Stimulated activated CD4-positive, alpha-beta T cell treated with anti-CD3 and anti-CD28 coated beads, TNF-alpha, amount 100 ng/mL, for 1 hour (primary cell): ENCODE results near the gene PRKG1.

Source experiments
- DNase-seq, 3 donors: peaks; one replicate each; pipeline ENCODE4 v3.0.0-alpha.2; 2020; ENCODE audit warnings: low read depth in 3 of 3, low spot score in 1 of 3

Gene PRKG1

DNA sequence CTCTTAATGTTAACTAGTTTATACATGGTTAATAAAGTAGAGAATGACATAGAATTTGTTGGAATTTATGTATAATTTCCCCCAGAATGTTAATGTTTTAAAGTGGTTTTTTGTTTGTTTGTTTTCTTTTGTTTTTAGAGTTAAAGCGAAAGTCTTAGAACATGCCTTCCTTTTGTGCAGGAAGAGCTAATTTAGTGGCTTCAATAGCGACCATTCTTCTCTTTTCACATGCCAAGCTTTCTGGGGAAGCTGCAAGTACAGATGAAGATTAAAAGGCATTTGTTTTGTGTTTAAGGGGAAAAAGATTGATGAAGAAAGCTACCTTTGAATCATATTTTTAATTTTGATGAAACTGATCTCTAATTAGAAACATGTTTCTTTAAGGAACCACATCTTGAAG lies 881.4 kb downstream of the PRKG1 start:
- DNase-seq = no peak

DNA sequence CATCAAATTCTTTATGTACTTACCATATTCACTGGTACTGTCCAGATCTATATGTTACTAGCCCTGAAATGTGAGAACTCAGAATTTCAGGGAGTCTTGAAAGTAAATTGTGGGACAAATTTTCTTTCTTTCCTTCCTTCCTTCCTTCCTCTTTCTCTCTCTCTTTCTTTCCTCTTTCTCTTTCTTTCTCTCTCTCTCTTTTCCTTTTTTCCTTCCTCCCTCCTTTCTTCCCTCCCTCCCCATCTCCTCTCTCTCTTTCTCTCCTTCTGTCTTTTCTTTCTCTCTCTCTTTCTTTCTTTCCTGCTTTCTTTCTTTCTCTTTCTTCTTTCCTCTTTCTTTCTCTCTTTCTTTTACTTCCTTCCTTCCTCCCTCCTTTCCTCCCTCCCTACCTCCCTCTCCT lies 882.5 kb downstream of the PRKG1 start:
- DNase-seq = no peak

DNA sequence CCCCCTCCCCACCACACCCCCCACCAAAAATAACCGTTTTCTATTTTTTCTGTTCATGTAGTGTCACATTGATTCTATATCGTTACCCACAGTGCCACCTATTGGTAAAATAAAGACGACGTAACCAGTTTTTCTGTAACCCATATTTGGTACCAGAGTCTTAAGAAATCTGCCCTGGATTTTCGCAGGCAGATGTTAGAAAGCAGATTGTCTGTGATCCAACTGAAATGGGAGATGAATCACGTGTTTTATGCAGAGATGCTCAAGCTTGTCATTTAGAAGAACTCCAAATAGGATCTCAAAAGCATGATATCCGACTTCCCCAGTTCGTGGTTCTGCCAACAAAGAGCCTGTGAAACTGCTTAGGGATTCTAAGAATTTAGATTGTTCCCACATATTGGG lies 886.2 kb downstream of the PRKG1 start:
- no peak for DNase-seq

DNA sequence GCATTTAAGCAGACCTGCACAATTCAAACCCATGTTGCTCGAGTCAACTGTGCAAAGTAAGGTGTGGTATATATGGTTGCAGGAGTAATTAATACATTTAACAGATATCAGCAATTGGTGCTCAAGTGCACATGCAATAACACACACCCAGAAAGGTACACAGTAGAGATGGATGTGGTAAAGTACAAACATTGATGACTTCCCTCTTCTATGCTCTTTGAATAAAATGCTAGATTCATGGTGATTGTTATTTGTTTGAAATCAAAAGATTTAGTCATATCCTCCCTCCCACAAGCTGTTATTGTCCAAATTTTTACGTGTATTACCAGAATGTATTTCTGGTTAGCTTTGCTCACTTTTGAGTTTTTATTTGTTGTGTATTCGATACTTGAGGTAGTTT lies 887.1 kb downstream of the PRKG1 start:
- no peak for DNase-seq

DNA sequence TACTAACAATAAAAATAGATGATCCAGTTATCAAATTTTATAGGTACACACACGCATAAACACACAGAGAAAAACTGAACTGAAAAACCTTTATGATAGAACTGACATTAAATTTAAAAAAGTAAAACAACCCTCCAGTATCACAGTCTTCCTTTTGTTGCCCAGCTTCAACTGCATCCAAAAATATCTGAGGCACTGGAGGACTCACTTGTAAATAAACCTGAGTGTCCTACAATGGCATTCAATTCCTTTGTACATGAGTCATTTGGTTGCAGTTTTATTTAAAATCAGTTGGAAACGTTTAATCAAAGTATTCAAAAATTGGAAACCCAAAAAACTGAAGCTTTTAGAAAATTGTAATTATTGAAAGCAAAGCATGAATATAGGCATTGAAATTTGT lies 890.3 kb downstream of the PRKG1 start:
- no peak for DNase-seq

DNA sequence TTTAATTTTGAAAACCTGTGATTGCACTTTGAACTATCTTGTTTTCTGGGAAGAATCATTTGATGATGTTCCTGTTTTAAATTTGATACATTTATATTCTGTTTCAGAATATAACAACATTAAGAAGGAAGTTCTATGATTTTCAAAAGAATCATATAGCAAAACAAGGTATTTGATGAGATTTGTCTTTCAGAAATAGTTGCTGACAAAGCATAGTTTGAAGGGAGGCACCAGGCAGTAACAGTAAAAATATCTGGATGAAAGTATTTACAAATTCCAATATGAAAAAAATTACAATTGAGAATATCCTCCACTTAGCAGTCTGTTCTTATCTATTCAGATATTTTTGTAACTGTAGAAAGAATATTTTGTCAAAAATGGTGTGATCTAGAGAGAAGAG lies 891.2 kb downstream of the PRKG1 start:
- DNase-seq = no peak

DNA sequence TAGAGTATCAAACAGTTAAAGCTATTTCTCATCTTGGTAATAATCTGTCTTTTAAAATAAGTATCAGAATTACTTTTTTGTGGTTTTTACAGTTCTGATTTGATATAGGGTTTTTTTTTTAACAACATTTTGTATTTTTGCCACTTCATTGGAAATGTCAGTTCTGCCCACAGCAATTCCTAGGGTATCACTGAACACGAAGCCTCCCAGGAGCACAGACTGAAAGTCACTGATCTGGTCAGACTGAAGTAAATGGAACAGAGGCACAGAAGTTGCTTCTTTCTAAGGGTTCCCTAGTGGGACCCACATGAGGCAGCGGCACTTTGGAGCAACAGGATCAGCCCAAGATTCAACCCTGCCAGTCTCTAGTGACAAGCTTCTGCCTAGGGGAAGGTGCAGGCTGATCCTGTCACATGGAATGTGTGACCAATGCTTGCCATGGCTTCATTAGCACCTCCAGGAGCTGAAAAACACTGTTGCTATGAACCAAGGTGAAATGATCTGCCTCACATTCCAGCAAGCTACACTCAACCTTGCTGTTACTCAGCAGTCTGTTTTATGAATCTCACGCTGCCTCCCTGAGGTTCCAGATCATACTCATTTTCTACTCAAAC lies 898.6 kb downstream of the PRKG1 start:
- no peak for DNase-seq

DNA sequence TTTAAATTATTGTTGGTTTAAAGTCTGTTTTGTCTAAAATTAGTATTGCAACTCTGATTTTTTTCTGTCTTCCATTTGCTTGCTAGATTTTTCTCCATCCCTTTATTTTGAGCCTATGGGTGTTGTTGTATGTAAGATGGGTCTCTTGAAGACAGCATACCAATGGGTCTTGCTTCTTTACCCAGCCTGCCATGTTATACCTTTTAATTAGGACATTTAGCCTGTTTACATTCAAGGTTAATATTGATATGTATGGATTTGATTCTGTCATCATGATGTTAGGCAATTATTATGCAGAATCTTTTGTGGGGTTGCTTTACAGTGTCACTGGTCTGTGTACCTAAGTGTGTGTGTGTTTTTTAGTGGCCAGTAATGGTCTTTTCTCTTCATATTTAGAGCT lies 906.5 kb downstream of the PRKG1 start:
- no peak for DNase-seq

DNA sequence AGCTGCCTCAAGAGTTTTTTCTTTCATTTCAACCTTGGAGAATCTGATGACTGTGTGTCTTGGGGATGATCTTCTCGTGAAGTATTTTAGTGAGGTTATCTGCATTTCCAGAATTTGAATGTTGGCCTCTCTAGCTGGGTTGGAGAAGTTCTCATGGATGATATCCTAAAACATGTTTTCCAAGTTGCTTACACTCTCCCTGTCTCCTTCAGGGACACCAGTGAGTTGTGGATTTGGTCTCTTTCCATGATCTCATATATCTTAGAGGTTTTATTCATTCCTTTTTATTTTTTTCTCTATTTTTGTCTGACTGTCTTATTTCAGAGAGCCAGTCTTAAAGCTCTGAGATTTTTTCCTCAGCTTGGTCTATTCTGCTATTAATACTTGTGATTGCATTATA lies 907.4 kb downstream of the PRKG1 start:
- no peak for DNase-seq

DNA sequence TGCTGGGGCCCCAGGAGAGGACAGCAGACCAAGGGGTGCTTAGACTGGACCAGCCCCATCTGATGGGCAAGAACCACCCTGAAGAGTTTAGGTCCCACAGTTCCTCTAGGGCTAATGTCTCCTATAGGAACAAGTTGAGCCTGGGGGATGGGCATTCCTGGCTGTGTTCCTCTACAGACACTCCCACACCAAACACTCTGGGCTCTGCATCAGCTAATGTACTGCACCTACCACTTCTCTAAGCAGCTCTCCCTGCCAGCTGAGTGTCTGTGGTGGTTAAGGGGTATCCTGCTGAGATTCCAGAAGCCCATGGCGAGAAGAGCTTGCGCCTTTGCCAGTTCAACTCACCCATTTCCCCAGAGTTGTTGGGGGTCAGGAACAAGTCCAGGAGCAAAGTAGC lies 909.2 kb downstream of the PRKG1 start:
- no peak for DNase-seq

DNA sequence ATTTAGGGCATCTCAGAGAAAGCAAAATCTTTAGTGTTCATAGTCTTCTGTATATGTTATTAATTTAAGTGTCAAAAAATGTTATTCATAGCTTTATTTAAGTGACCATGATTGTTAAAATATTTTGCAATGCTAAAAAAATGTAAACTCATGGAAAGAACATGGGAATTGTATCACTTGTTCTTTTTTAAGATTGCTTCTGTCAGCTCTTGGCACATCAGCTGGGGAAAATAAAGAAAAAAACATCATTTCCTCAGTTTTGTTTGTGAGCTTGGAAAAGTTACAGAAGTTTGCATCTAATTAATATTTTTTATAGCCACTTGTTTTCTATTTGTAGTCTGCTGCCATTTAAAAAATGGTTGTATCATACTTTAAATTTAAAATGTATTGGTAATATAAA lies 911.0 kb downstream of the PRKG1 start:
- DNase-seq = no peak

DNA sequence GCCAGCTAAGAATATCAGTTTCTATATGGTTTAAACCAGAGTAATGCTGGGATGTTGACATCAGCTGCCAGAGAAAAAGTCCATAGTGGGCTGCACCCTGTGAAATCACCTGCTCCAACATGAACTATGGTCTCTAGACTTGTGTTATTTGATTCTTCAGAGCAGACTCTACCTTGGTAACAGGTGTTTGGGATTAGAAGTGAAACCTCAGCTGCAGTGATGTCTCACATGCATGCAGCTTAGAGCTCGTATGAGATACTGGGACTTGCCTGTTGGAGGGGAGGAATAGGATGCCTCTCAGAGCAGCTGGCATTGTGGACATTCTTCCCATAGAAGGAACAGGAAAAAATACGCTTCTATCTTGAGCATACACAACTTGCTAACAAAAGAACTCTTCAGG lies 912.2 kb downstream of the PRKG1 start:
- DNase-seq = no peak

DNA sequence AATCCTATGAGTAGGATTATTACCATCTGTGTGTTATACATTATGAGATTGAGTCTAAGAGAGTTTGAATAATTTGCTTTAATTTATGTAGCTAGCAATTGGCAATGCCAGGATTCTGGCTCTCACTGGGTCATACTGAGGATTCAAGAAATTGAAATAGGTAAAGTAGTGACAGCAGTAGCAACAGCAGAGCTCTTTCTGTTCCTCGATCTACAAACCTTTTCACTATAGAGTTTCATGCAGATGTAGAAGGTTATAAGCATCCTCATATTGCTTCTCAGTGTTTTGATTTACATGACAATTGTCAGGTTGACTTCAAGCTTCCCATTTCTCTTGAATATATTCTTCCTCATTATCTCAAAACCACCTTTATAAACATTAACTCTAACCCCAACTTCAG lies 919.2 kb downstream of the PRKG1 start:
- no peak for DNase-seq

DNA sequence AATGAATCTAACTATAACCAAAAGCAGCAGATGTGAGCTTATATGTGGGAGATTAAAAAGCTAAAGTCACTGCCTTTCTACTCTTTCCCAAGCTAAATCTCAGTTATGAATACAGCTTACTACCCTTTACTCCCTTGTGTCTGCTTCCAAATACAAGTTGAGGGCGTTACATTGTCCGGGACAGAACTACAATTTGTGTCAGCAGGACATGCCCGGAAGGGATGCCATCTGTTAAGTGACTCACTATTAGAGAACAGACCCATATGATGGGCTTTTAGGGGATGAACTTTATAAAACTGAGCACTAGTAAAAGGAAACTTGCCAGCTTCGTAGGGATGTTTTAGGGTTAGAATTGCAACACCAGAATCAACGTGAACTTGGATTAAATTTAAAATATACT lies 924.8 kb downstream of the PRKG1 start:
- DNase-seq = no peak

DNA sequence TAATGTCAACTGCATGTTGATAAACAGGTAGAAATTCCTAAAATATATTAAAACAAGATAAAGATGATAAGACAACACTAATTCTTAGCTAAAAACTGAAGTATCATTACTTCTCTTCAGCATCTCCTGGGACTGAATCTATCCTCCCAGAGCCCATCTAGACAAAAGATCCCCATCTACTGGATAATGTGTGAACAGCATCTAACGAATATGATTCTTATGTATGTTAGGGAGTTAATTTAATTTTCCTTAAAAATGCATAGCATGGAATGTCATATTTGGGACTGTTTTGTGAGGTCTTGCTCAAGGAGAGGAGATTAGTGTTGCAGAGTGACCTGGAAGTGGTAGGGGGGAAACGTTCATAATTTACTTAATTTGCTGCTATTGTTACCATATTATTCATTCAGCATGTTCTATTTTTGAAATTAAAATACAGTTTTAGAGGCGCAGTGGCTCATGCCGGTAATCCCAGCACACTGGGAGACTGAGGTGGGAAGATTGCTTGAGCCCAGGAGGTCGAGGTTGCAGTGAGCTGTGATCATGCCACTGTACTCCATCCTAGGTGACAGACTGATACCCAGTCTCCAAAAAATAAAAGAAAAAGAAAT lies 930.2 kb downstream of the PRKG1 start:
- DNase-seq = no peak

DNA sequence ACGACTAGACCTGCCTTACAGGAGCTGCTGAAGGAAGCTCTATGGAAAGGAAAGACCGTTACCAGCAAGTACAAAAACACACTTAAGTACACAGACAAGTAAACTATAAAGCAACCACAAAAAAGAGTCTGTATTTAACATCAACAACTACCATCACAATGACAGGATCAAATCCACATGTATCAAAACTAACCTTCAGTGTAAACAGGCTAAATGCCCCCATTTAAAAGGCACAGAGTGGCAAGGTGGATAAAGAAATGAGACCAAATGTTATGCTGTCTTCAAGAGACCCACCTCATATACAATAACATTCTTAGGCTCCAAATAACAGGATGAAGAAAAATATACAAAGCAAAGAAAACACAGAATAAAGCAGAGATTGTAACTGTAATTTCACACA lies 932.8 kb downstream of the PRKG1 start:
- DNase-seq = no peak

DNA sequence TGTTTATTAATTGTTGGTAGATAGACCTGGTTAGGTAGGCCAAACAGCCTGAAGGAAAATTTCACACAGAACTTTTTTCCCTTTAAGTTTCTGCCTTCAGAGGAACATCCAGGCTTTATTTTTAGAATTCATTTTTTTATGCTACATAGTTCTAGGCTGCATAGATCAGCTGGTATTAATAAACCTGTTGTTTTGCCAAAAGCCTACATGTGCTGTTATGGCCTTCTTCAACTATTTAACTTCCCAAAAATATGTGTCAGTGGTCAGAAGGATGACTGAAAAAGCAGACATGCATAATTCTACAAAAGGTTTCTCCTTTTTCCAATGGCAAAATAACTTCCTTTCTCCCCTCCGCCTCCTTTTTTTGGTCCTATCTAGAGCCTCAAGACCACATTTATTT lies 936.8 kb downstream of the PRKG1 start:
- no peak for DNase-seq

DNA sequence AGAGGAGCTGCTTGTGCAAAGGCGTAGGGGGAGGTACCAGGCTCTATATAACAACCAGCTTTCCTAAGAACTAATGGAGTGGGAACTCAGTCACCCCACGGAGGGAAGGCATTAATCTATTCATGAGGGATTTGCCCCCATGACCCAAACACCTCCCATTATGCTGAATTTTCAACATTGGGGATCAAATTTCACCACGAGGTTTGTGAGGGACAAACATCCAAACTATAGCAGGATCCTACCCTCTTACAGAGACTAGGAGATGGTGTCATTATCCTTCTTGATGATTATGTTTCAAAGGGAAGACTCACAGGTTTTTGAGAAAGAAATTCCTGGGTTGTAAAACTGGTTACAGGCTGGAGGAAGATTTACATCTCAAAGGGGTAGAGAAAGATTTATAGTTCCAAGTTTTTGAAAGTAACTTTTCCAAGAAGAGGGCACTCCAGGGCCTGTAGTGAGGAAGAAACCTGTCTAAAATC lies 944.8 kb downstream of the PRKG1 start:
- no peak for DNase-seq

DNA sequence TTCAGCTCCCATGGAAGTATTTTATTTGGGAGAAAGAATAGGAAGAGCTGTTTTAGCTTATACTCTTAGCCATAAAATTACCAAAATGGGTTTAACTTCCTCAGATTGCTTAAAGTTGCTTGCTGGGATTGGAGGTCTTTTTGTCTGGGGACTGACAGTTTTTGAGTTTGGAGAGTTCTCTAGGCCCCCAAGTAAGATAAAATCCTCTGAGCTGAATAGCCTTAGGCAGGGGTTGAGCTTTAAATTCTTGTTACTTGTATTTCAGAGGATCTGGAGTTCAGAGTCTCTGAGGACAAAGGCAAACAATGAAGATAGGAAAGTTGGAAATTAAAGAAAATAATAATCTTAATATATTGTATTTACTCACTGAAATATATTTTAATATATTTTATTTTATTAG lies 945.4 kb downstream of the PRKG1 start:
- DNase-seq = no peak

DNA sequence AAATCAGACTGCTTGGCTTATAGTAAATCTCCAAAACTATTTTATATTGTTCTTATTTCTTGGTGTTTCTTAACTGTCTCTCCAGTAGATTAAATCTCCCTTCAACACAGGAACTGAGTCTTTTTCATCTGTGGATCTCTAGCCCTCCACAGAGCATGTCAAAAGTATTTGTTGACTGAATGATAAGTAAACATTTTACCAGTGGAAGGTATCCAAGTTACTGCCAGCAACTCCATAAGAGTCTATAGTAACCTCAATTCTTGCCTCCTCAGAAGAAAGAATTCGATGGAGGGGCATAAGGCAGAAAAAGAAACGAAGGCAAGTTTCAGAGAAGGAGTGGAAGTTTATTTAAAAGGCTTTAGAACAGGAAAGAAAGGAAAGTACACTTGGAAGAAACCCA lies 945.9 kb downstream of the PRKG1 start:
- DNase-seq = no peak

DNA sequence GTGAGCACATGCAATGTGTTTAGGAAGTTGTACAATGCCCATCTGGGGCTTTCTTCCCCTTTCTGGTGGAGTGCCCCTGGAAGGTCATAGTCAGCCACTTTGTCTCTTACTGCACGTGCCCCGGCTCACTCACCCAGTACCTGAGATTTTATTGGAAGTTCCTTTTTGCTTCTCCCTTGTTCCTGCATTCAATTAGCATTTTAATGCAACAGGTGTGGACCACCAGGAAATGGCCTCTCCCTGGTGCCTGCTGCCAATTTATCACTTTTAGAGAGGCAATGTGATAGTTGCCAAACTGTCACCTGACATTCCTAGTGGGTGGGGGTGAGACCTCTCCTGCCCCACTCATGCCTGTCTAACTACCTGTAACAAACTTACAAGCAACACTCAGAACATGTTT lies 946.4 kb downstream of the PRKG1 start:
- DNase-seq = no peak

DNA sequence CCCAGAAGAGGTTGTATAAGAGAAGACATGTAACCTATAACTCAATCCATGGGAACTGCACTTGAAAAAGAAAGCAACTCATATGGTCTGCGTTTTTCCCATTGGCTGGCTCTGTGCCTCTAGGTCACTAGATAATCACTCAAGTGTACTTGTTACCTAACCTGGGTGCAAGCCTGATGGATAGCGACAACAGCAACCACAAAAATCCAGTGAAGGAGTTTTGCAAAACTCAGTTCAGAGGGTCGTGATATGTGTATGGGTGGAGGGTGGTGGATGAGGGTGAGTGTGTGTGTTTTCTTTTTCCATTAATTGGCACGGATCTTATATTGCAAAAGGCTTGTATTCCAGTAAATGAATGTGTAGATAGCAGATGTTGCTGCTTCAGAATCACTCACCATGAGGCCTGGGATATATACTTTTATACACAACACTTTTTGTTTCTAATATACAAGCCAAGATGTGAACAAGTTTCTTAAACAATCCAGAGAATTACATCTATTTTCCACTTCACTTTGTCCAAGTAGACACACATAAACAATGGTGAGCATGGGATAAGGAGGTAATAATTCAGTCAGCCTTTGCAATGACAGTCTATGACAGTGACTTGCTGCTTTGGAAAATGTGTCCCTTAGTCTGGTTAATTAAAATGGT lies 952.9 kb downstream of the PRKG1 start:
- DNase-seq = no peak

DNA sequence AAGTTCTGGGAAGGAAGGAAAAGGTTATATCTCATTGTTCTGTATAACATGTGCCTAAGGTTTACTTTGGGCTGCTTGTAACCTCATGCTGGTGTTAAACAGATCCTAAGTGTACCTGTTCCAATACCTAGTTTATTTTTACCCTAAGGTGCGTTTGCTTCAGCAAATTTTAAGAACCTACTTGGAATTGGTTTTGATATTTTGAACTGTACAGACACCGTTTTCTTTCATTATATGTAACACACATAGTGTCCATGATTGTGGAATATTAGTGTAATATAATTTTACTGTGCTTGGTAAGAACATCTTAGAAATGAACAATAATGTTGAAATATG lies 954.2 kb downstream of the PRKG1 start:
- no peak for DNase-seq
